Measurements from ENCODE around the gene UNC5CL.

UNC5CL gene

GRCh38 chr6:41000248-41000647 is 38.8 kb downstream of the UNC5CL start:
- Histone ChIP-seq H3K9ac (ENCODE audit: low read length) (no peak overlapping the region), H3K9me3 (ENCODE audit: control insufficient read depth, insufficient read depth, low read depth, low read length) (no peaks in the 10 kb centered on the region), H3K27me3 (ENCODE audit: control insufficient read depth, insufficient read depth, low read length) (no peaks in the 10 kb centered on the region), H3K4me3 (ENCODE audit: low read depth, low read length) (no peak overlapping the region), H3K4me1 (ENCODE audit: control insufficient read depth, insufficient read depth, low read length) (peaks cover 53% of the 10 kb centered on the region), H3K27ac (ENCODE audit: low read depth, low read length) (no peak overlapping the region), H3K36me3 (ENCODE audit: control insufficient read depth, insufficient read depth, low read length) (no peaks in the 10 kb centered on the region)

- Histone ChIP-seq H3K9me3 (ENCODE audit: control insufficient read depth, insufficient read depth, low read depth, low read length) (no peaks in the 10 kb centered on the region), H3K27me3 (ENCODE audit: control insufficient read depth, insufficient read depth, low read length) (no peaks in the 10 kb centered on the region), H3K4me1 (ENCODE audit: control insufficient read depth, insufficient read depth, low read length) (peaks cover 56% of the 10 kb centered on the region), H3K27ac (ENCODE audit: low read depth, low read length) (no peak overlapping the region), H3K9ac (ENCODE audit: low read length) (no peak overlapping the region), H3K4me3 (ENCODE audit: low read depth, low read length) (no peak overlapping the region), H3K36me3 (ENCODE audit: control insufficient read depth, insufficient read depth, low read length) (no peaks in the 10 kb centered on the region)
Measured at GRCh38 chr6:40999569-40999968, 39.5 kb downstream of the UNC5CL start.

- H3K36me3 ChIP-seq (ENCODE audit: control insufficient read depth, insufficient read depth, low read length): no peaks in the 10 kb centered on the region
- H3K9ac ChIP-seq (ENCODE audit: low read length): no peak overlapping the region
- H3K4me1 ChIP-seq (ENCODE audit: control insufficient read depth, insufficient read depth, low read length): peaks cover 56% of the 10 kb centered on the region
- H3K4me3 ChIP-seq (ENCODE audit: low read depth, low read length): no peak overlapping the region
- H3K27me3 ChIP-seq (ENCODE audit: control insufficient read depth, insufficient read depth, low read length): no peaks in the 10 kb centered on the region
- peak overlapping the region; percentile 99; the same call in 1 of the 2 replicates for H3K27ac ChIP-seq (ENCODE audit: low read depth, low read length)
- no peaks in the 10 kb centered on the region for H3K9me3 ChIP-seq (ENCODE audit: control insufficient read depth, insufficient read depth, low read depth, low read length)
Measured at GRCh38 chr6:40998661-40999060, 40.4 kb downstream of the UNC5CL start.

- peak overlapping the region; percentile 91 for H3K9ac ChIP-seq (ENCODE audit: low read length)
- H3K9me3 ChIP-seq (ENCODE audit: control insufficient read depth, insufficient read depth, low read depth, low read length): no peaks in the 10 kb centered on the region
- peak overlapping the region; percentile 34 for H3K4me3 ChIP-seq (ENCODE audit: low read depth, low read length)
- peak overlapping the region; percentile 99 for H3K27ac ChIP-seq (ENCODE audit: low read depth, low read length)
- peaks cover 53% of the 10 kb centered on the region for H3K4me1 ChIP-seq (ENCODE audit: control insufficient read depth, insufficient read depth, low read length)
- H3K27me3 ChIP-seq (ENCODE audit: control insufficient read depth, insufficient read depth, low read length): no peaks in the 10 kb centered on the region
- H3K36me3 ChIP-seq (ENCODE audit: control insufficient read depth, insufficient read depth, low read length): no peaks in the 10 kb centered on the region
Measured at GRCh38 chr6:40997234-40997957, 41.6 kb downstream of the UNC5CL start.

GRCh38 chr6:40996591-40997233 is 42.3 kb downstream of the UNC5CL start:
- no peaks in the 10 kb centered on the region for H3K9me3 ChIP-seq (ENCODE audit: control insufficient read depth, insufficient read depth, low read depth, low read length)
- peak overlapping the region; percentile 34 for H3K4me3 ChIP-seq (ENCODE audit: low read depth, low read length)
- peak overlapping the region; percentile 99 for H3K27ac ChIP-seq (ENCODE audit: low read depth, low read length)
- no peaks in the 10 kb centered on the region for H3K27me3 ChIP-seq (ENCODE audit: control insufficient read depth, insufficient read depth, low read length)
- no peaks in the 10 kb centered on the region for H3K36me3 ChIP-seq (ENCODE audit: control insufficient read depth, insufficient read depth, low read length)
- H3K4me1 ChIP-seq (ENCODE audit: control insufficient read depth, insufficient read depth, low read length): peaks cover 52% of the 10 kb centered on the region
- peak overlapping the region; percentile 91 for H3K9ac ChIP-seq (ENCODE audit: low read length)

GRCh38 chr6:40992746-40993145 is 46.3 kb downstream of the UNC5CL start:
- Histone ChIP-seq H3K27me3 (ENCODE audit: control insufficient read depth, insufficient read depth, low read length) (no peaks in the 10 kb centered on the region), H3K4me1 (ENCODE audit: control insufficient read depth, insufficient read depth, low read length) (peaks cover 24% of the 10 kb centered on the region), H3K36me3 (ENCODE audit: control insufficient read depth, insufficient read depth, low read length) (no peaks in the 10 kb centered on the region), H3K27ac (ENCODE audit: low read depth, low read length) (no peak overlapping the region), H3K9me3 (ENCODE audit: control insufficient read depth, insufficient read depth, low read depth, low read length) (no peaks in the 10 kb centered on the region), H3K4me3 (ENCODE audit: low read depth, low read length) (no peak overlapping the region), H3K9ac (ENCODE audit: low read length) (no peak overlapping the region)

- Histone ChIP-seq H3K27me3 (ENCODE audit: control insufficient read depth, insufficient read depth, low read length) (no peaks in the 10 kb centered on the region), H3K36me3 (ENCODE audit: control insufficient read depth, insufficient read depth, low read length) (no peaks in the 10 kb centered on the region), H3K9me3 (ENCODE audit: control insufficient read depth, insufficient read depth, low read depth, low read length) (no peaks in the 10 kb centered on the region), H3K4me3 (ENCODE audit: low read depth, low read length) (no peak overlapping the region), H3K9ac (ENCODE audit: low read length) (no peak overlapping the region), H3K4me1 (ENCODE audit: control insufficient read depth, insufficient read depth, low read length) (peaks cover 7% of the 10 kb centered on the region; the same call in 1 of the 2 replicates), H3K27ac (ENCODE audit: low read depth, low read length) (no peak overlapping the region)
Measured at GRCh38 chr6:40990301-40990700, 48.7 kb downstream of the UNC5CL start.

GRCh38 chr6:40989204-40990169 is 49.5 kb downstream of the UNC5CL start:
- Histone ChIP-seq H3K27me3 (ENCODE audit: control insufficient read depth, insufficient read depth, low read length) (no peaks in the 10 kb centered on the region), H3K27ac (ENCODE audit: low read depth, low read length) (no peak overlapping the region), H3K4me1 (ENCODE audit: control insufficient read depth, insufficient read depth, low read length) (peaks cover 3% of the 10 kb centered on the region; the same call in 1 of the 2 replicates), H3K9ac (ENCODE audit: low read length) (no peak overlapping the region), H3K4me3 (ENCODE audit: low read depth, low read length) (no peak overlapping the region), H3K36me3 (ENCODE audit: control insufficient read depth, insufficient read depth, low read length) (no peaks in the 10 kb centered on the region), H3K9me3 (ENCODE audit: control insufficient read depth, insufficient read depth, low read depth, low read length) (no peaks in the 10 kb centered on the region)

GRCh38 chr6:40988634-40989033 is 50.4 kb downstream of the UNC5CL start:
- H3K9me3 ChIP-seq (ENCODE audit: control insufficient read depth, insufficient read depth, low read depth, low read length): no peaks in the 10 kb centered on the region
- no peaks in the 10 kb centered on the region for H3K27me3 ChIP-seq (ENCODE audit: control insufficient read depth, insufficient read depth, low read length)
- no peak overlapping the region for H3K27ac ChIP-seq (ENCODE audit: low read depth, low read length)
- H3K4me3 ChIP-seq (ENCODE audit: low read depth, low read length): no peak overlapping the region
- no peak overlapping the region for H3K9ac ChIP-seq (ENCODE audit: low read length)
- no peaks in the 10 kb centered on the region for H3K36me3 ChIP-seq (ENCODE audit: control insufficient read depth, insufficient read depth, low read length)
- H3K4me1 ChIP-seq (ENCODE audit: control insufficient read depth, insufficient read depth, low read length): peaks cover 10% of the 10 kb centered on the region

- no peak overlapping the region for H3K4me3 ChIP-seq (ENCODE audit: low read depth, low read length)
- H3K9ac ChIP-seq (ENCODE audit: low read length): no peak overlapping the region
- no peaks in the 10 kb centered on the region for H3K9me3 ChIP-seq (ENCODE audit: control insufficient read depth, insufficient read depth, low read depth, low read length)
- no peaks in the 10 kb centered on the region for H3K27me3 ChIP-seq (ENCODE audit: control insufficient read depth, insufficient read depth, low read length)
- H3K36me3 ChIP-seq (ENCODE audit: control insufficient read depth, insufficient read depth, low read length): no peaks in the 10 kb centered on the region
- no peak overlapping the region for H3K27ac ChIP-seq (ENCODE audit: low read depth, low read length)
- H3K4me1 ChIP-seq (ENCODE audit: control insufficient read depth, insufficient read depth, low read length): peaks cover 21% of the 10 kb centered on the region
Measured at GRCh38 chr6:40986921-40987819, 51.9 kb downstream of the UNC5CL start.

All from HUES6 (cell line).